UCSD-AML1 (cell line): ENCODE measurements around the gene CYRIA.

ENCODE experiments used
- DNase-seq: peaks from one replicate; lab custom pipeline; 2025; ENCODE audit not compliant: unreplicated experiment; lab: John Stamatoyannopoulos, UW

CYRIA gene

GRCh38 chr2:16652296-16653082, 13.1 kb downstream of the CYRIA start:
- DNase-seq = no peak

GRCh38 chr2:16650287-16651249, 15.1 kb downstream of the CYRIA start:
- DNase-seq = no peak

DNA sequence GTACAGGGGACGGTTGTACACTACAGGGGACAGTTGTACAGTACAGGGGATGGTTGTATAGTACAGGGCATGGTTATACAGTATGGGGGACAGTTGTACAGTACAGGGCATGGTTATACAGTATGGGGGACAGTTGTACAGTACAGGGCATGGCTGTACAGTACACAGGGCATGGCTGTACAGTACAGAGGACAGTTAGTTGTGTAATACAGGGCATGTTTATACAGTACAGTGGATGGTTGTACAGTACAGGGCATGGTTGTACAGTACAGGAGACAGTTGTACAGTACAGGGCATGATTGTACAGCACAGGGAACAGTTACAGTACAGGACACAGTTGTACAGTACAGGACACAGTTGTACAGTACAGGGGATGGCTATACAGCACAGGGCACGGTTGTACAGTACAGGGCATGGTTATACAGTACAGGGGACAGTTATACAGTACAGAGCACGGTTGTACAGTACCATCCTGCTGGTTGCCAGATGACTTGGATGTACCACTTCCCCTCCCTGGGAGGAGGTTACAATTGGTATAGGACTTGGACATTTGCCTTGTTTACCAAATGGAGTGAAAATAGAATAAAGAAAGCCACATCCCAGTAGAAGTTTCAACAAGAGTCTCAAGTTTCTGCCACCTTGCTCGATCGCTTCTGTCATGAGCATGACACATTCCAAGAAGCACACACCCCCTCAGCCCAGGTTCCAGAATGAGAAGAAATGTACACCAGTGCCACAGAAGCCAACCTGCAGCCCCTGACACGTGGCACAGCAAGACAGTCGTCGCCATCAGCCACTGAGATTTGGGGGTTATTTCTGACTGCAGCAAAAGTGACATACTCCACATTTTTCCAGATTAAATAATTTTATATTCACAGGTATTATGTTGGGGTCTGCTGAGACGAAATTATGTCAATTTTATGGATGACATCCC, 16.0 kb downstream of the CYRIA start:
- no peak for DNase-seq

GRCh38 chr2:16647992-16648617, 17.5 kb downstream of the CYRIA start:
- DNase-seq = no peak

DNA sequence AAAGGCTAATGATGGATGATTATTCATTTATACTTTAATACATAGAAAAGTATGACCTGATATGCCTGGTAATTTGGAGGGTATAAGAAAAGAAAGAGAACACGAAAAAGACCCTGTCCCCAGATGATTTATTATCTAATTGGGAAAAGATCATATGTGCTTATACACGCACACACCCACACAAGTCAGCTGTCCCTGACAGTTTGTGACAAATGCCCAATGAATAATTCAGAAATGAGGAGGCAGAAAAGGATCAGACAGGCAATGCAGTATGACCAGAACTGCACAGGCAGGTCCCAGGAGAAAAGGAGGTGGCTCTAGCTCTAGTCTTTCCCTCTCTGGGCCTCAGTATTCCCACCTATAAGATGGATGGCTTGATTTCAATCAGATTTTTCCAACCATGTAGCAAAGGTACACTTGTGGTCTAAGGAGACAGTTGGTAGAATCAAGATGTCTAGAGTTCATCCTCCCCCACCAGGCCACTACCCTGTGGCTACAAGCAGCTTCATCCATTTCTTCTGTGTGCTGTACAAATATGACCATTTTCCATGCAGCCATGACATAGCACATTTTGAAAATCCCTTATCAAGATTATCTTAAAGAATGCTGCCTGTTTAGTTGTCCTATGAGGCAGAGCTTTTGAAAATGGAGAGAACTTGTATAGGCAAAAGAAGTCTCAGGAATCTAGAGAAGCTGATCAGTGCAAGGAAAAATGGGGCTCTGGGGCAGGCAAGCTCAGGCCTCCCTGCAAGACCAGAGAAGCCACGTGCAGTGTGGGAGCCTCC, 19.7 kb downstream of the CYRIA start:
- no peak for DNase-seq

- no peak for DNase-seq
Measured at GRCh38 chr2:16645088-16645487, 20.5 kb downstream of the CYRIA start.

GRCh38 chr2:16644221-16644925, 21.3 kb downstream of the CYRIA start:
- DNase-seq = no peak

- DNase-seq = no peak
Measured at GRCh38 chr2:16643099-16643498, 22.5 kb downstream of the CYRIA start.

GRCh38 chr2:16642088-16642487, 23.5 kb downstream of the CYRIA start:
- DNase-seq = no peak

DNA sequence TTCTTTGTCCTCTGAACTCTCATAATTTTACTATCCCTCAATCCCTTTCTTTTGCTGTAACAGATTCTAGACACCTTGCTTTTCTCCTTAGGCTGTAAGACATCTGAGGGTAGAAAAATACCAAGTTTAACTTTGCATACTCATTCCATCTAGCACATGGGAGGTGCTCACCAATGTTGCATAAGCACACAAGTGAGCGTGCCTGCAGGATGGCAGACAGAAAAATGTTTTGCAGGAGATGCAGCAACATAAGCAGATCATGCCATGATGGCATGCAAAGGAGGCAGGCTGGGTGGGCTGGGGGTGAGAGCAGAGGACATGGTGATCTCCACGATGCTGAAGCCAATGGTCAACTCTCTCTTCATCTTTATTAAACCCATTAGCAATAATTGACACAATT, 24.1 kb downstream of the CYRIA start:
- DNase-seq = no peak

DNA sequence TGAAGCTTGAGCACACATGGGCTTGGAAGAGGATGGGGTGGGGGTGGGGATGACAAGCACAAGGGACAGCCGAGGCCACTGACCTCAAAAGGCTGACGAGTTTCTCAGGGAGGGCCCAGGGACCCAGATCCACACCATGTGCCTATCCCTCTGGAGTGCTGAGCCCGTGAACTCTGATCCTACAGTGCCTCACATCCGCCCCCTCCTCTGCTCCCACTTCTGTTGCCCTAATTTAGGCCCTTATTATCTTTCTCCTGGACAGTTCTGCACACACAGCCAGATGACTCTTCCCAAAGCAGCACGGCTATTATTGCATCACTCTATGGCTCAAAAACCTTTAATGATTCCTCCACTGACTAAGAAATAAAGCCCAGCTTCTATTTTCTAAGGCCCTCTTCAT, 24.8 kb downstream of the CYRIA start:
- DNase-seq = no peak

DNA sequence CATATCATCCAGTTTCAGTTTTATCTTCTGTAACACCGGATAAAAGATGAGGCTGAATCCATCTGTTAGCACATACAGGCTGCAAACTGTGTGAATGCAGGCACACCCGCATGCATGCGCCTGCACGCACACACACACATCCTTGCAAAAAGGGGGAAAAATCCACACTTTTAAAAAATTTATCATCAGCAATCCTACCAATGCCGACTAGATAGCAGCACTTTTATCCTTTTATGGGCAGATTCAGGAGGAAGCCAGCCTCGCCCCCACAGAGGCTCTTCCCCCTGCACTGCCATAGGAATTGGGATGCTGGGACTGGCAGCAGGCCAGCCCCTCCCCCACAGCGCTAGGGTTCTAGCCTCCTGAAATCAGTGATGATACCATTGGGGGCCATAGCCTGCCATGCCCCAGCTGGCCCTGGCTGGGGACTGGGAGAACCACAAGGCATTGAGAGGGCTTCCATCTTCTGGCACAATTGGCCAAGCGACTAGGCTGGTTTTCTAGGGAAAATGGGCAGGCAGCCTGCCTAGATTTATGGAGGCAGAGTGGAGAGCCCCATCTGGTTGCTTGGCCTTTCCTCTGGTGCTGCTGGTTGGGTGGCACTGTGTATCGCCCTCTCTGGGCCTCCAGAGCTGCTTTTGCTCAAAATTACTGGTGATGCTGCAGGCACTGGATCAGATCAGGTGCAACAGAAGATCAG, 25.5 kb downstream of the CYRIA start:
- no peak for DNase-seq

- no peak for DNase-seq
Measured at GRCh38 chr2:16639431-16639830, 26.2 kb downstream of the CYRIA start.

GRCh38 chr2:16638946-16639345, 26.7 kb downstream of the CYRIA start:
- no peak for DNase-seq

DNA sequence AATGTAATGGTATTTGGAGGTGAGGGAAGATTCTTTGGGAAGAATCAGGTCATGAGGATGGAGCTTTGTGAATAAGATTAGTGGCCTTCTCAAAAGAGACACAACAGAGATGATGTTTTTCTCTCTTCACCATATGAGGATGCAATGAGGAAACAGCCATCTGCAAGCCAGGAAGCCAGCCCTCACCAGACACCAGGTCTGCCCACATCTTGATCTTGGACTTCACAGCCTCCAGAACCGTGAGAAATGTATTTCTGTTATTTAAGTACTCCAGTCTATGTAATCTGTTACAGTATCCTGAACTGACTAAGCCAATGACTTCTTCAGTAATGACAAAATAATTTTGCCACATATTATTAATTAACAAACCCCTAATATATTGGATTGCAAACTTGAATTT, 28.3 kb downstream of the CYRIA start:
- DNase-seq = no peak

GRCh38 chr2:16635791-16636699, 29.6 kb downstream of the CYRIA start:
- no peak for DNase-seq

- no peak for DNase-seq
Measured at GRCh38 chr2:16633621-16634430, 31.8 kb downstream of the CYRIA start.
